GM12873 (cell line): ENCODE measurements around the gene SLC17A7.
A peak's percentile ranks its signal among the peaks of the same experiment; 100 is the strongest.

Experiments used
- CTCF ChIP-seq: IDR thresholded peaks from 2 replicates; pipeline ENCODE4 v1.5.1; 2012; ENCODE audit warnings: low read depth, mild to moderate bottlenecking, moderate library complexity, low read length, control low read depth; ENCODE audit not compliant: insufficient read depth; ENCODE audit errors: missing control alignments

SLC17A7 gene

DNA sequence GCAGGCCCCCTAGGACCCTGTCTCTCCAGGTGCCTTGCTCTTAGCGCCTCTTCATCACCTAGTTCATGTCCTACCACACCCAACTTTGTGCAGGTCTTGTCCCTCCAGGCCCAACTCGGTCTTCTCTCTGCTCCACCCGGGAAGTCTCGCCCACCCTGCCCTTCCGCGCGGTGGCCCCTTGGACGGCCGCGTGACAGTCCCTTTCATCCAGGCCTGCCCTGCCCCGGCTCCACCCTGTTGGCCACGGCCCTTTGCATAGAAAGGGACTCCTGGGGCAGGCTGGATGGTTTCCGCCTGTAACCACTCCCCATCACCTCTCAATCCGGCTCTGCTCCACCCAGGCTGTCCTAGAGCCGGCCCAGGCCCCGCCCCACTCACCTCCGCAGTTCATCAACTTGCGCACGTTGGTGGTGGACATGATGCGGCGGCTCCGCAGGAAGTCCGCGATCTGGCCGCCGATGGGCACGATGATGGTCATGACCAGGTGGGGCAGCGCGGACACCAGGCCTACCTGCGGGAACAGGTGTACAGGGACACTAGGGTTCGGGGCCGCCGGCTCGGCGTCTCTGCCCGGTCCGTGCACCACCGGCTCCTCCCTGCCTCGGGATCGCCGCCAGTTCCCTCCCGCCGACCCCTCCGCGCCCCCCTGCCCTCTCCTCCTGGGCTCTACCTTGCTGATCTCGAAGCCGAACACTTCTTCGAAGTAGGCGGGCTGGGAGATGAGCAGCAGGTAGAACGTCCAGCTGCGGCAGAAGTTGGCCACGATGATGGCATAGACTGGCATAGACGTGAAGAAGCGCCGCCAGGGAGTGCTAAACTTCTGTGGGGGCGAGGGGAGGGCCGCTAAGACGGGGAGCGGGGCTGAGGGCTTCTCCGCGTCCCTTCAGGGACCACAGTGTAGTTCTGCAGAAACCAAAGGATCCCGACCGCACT is 8.9 kb downstream of the SLC17A7 start:
- no peak for TF ChIP-seq CTCF

DNA sequence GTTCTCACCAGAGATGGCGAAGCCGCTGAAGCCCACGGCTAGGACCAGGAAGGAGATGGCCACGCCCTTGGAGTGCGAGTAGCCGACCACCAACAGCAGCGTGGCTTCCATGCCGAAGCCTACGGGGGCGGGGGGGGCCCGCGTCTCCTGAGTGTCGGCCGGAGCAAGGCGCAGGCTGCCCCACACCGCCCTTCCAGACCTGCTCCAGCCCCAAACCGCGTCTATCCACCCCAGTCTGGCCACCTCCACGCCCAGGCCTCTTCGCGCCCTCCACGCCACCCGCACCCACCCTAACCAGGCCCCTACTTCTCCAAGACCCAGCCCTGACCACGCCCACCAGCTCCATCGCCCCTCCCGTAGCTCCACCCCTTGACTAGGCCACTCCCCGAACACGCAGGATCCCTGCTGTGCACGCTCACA is 10.0 kb downstream of the SLC17A7 start:
- no peak for TF ChIP-seq CTCF

DNA sequence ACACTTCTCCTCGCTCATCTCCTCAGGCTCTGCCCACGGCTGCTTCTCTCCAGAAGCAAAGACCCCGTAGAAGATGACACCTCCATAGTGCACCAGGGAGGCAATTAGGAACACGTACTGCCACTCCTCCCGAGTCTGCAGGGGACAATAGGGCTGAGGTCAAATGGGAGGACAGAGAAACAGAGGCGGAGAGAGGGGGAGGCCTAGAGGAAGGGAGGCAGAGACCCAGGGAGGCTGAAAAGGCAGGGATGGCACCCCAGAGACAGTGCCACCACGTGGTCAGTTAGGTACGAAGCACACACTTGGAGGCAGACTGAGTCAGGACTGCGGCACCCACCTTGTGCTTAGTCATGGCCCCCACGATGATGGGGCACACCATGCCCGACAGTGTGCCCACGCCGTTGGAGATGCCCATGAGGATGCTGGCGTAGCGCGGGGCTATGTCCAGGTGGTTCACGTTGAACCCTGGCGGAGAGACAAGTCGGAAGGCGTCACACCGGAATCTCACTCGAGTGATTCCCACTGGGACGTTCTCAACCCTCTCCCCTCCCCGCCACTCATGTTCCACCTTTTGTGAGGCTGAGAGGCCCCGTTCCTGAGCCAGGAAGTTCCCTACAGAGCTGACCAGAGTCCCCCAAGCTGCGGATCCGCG is 10.5 kb downstream of the SLC17A7 start:
- peak; percentile 61 for TF ChIP-seq CTCF

GRCh38 chr19:49430172-49430677 is 11.1 kb downstream of the SLC17A7 start:
- TF ChIP-seq CTCF = no peak

- no peak for TF ChIP-seq CTCF
These were observed 12.5 kb downstream of the SLC17A7 start for GRCh38 chr19:49428547-49429451.

DNA sequence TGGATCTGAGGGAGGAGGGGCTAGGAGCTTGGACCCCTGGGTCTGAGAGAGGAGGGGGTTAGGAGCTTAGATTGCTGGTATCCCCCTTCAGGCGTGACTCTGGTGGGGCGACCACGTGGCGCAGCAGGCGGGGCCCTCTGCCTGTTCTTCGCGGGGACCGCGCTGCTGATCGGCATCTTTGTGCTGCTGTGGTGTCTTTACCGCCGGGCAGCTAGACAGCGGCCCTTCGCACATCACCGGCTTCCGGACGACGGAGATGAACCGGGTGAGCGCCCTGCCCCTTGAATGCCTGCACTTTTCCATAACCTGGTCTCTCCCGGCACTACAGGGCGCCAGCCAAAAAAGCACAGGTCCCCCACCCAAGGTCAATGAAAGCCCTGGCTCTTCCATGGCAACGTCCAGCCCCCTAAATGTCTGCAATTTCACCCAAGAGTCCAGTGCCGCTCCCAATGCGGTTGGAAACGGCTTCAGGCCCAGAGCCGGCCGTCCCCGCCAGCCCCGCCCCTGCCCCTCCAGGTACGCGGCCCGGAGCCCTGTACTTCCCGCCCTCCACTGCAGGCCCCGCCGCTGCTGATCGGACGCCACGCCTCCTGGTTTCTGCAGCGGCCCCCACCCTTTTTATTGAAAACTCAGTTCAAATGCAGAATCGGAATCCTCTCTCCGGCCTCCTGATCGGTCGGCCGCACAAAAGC is 13.3 kb downstream of the SLC17A7 start:
- no peak for TF ChIP-seq CTCF
